Neural cell (in vitro differentiated cells): ENCODE results near the gene CPD. TPM values are rescaled to one million over a fixed set of nuclear protein-coding genes. Genes with fewer than 3 reads are reported as not detected.

ENCODE experiments used
- H2AFZ ChIP-seq: fragments of 200-600, 300-800 bp; sonication (generic), shearing (Covaris generic); 2 replicates; pipeline ENCODE4 v1.6.0; 2014; ENCODE audit warnings: low read depth, mild to moderate bottlenecking, antibody characterized with exemption, low read length, moderate library complexity
- H3F3A ChIP-seq: fragments of 200-600 bp; shearing (Covaris generic); 2 replicates; pipeline ENCODE4 v1.6.1; 2016; ENCODE audit warnings: mild to moderate bottlenecking, moderate library complexity, mixed read lengths, antibody characterized with exemption, low read length; ENCODE audit not compliant: insufficient read depth, poor library complexity, severe bottlenecking
- H3K27ac ChIP-seq: fragments of 200-600, 300-800 bp; sonication (generic), shearing (Covaris generic); 2 replicates; pipeline ENCODE4 v1.5.1; 2014; ENCODE audit warnings: mild to moderate bottlenecking, low read length, moderate library complexity
- H3K27me3 ChIP-seq: fragments of 300-800, 200-600 bp; sonication (generic), shearing (Covaris generic); 2 replicates; pipeline ENCODE4 v1.6.0; 2014; ENCODE audit warnings: mild to moderate bottlenecking, low read depth, low read length, moderate library complexity; ENCODE audit not compliant: insufficient read depth
- H3K36me3 ChIP-seq: fragments of 300-800, 200-600 bp; sonication (generic), shearing (Covaris generic); 2 replicates; pipeline ENCODE4 v1.5.1; 2014; ENCODE audit warnings: mild to moderate bottlenecking, antibody characterized with exemption, low read length, moderate library complexity; ENCODE audit not compliant: insufficient read depth
- H3K4me2 ChIP-seq: fragments of 300-800, 200-600 bp; sonication (generic), shearing (Covaris generic); 2 replicates; pipeline ENCODE4 v1.6.0; 2014; ENCODE audit warnings: mild to moderate bottlenecking, low read length
- H3K4me3 ChIP-seq: fragments of 300-800, 200-600 bp; sonication (generic), shearing (Covaris generic); 2 replicates; pipeline ENCODE4 v1.5.1; 2014; ENCODE audit warnings: mild to moderate bottlenecking, low read length, moderate library complexity
- H3K79me2 ChIP-seq: fragments of 200-600 bp; shearing (Covaris generic); replicated peaks from 2 replicates; pipeline ENCODE4 v1.6.0; 2014; ENCODE audit warnings: mild to moderate bottlenecking, low read length, moderate library complexity; ENCODE audit not compliant: insufficient read depth
- H3K9ac ChIP-seq: fragments of 300-800, 200-600 bp; sonication (generic), shearing (Covaris generic); 2 replicates; pipeline ENCODE4 v1.6.1; 2016; ENCODE audit warnings: mild to moderate bottlenecking, low read length, mixed read lengths
- H3K9me2 ChIP-seq: fragments of 200-600 bp; shearing (Covaris generic); 2 replicates; pipeline ENCODE4 v1.6.1; 2016; ENCODE audit warnings: mild to moderate bottlenecking, low read length, mixed read lengths; ENCODE audit not compliant: insufficient read depth
- H3K9me3 ChIP-seq: fragments of 200-600, 300-800 bp; sonication (generic), shearing (Covaris generic); 2 replicates; pipeline ENCODE4 v1.6.1; 2016; ENCODE audit warnings: mild to moderate bottlenecking, mixed run types, low read length, moderate library complexity, mixed read lengths
- H4K20me1 ChIP-seq: fragments of 200-600 bp; shearing (Covaris generic); 2 replicates; pipeline ENCODE4 v1.6.1; 2016; ENCODE audit warnings: mild to moderate bottlenecking, mixed run types; ENCODE audit not compliant: insufficient read depth
- CTCF ChIP-seq: fragments of 450-650 bp; IDR thresholded peaks from 2 replicates; pipeline ENCODE4 v1.5.1; 2014; ENCODE audit warnings: antibody characterized with exemption, mild to moderate bottlenecking, moderate library complexity; ENCODE audit not compliant: poor library complexity, severe bottlenecking
- EP300 ChIP-seq: fragments of 450-650 bp; conservative IDR thresholded peaks from 2 replicates; pipeline ENCODE4 v1.6.1; 2014; ENCODE audit warnings: antibody characterized with exemption, mild to moderate bottlenecking, moderate library complexity; ENCODE audit not compliant: poor library complexity, severe bottlenecking
- EZH2 ChIP-seq: fragments of 200-600, 300-800 bp; shearing (Covaris generic), sonication (generic); IDR thresholded peaks from 2 replicates; pipeline ENCODE4 v1.6.1; 2014; ENCODE audit warnings: antibody characterized with exemption, low read length, borderline replicate concordance, mild to moderate bottlenecking; ENCODE audit not compliant: insufficient read depth, poor library complexity, severe bottlenecking
- MXI1 ChIP-seq: fragments of 450-650 bp; conservative IDR thresholded peaks from 2 replicates; pipeline ENCODE4 v1.6.1; 2014; ENCODE audit warnings: antibody characterized with exemption, mild to moderate bottlenecking; ENCODE audit not compliant: poor library complexity, severe bottlenecking
- POLR2AphosphoS5 ChIP-seq: IDR thresholded peaks from 2 replicates; pipeline ENCODE4 v1.6.1; 2012
- RAD21 ChIP-seq: fragments of 450-650 bp; conservative IDR thresholded peaks from 2 replicates; pipeline ENCODE4 v1.6.1; 2014; ENCODE audit warnings: antibody characterized with exemption, mild to moderate bottlenecking, moderate library complexity
- SMC3 ChIP-seq: fragments of 450-650 bp; conservative IDR thresholded peaks from 2 replicates; pipeline ENCODE4 v1.6.1; 2014; ENCODE audit warnings: antibody characterized with exemption, mild to moderate bottlenecking, moderate library complexity; ENCODE audit not compliant: poor library complexity
- TAF1 ChIP-seq: IDR thresholded peaks from 2 replicates; pipeline ENCODE4 v1.6.1; 2012; ENCODE audit warnings: low read depth
- polyA plus RNA-seq: library from polyadenylated mRNA; depleted of rRNA; stranded (reverse); fragments of >200 nt; gene quantifications from 2 replicates; pipeline ENCODE4 v1.2.3, GENCODE V29; 2014
- TF ChIP-seq, protein P1 (sequence below): IDR thresholded peaks from 2 replicates; pipeline ENCODE4 v1.6.1; 2012; ENCODE audit warnings: borderline replicate concordance

Gene CPD
- polyA plus RNA-seq, 1 donor from 2014 or later: 14.1 TPM

DNA sequence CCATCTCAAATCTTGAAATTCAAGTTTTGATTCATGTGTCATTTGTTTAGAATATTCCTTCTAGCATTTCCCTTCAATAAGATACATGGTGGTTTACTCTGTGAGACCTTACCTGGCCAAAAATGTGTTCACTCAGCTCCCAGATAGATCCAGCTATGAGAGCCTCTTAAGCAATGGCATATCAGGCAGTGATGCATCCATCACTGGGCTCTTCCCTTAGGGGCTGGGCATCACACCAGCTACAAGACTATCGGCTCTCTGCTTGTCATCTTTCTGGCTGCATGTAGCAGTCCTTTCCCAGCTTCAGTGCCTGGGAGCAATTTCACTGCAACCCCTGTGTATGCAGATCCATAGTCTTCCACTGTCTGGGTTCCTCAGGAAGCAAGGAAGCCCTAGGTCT, 139.1 kb downstream of the CPD start:
- Histone ChIP-seq H2AFZ (no peak overlapping the region), H3K9me3 (no peaks in the 10 kb centered on the region), H3F3A (no peaks in the 10 kb centered on the region), H3K79me2 (no peaks in the 10 kb centered on the region), H3K9ac (no peak overlapping the region), H3K4me3 (no peak overlapping the region), H4K20me1 (no peaks in the 10 kb centered on the region), H3K36me3 (peaks cover 11% of the 10 kb centered on the region), H3K27ac (no peak overlapping the region), H3K4me2 (no peak overlapping the region), H3K9me2 (no peaks in the 10 kb centered on the region), H3K27me3 (no peaks in the 10 kb centered on the region)
- TF ChIP-seq EZH2: no peak
- TF ChIP-seq EP300: no peak
- TF ChIP-seq CTCF: no peak
- no peak for TF ChIP-seq MXI1
- TF ChIP-seq RAD21: no peak
- TF ChIP-seq, protein P1, sequence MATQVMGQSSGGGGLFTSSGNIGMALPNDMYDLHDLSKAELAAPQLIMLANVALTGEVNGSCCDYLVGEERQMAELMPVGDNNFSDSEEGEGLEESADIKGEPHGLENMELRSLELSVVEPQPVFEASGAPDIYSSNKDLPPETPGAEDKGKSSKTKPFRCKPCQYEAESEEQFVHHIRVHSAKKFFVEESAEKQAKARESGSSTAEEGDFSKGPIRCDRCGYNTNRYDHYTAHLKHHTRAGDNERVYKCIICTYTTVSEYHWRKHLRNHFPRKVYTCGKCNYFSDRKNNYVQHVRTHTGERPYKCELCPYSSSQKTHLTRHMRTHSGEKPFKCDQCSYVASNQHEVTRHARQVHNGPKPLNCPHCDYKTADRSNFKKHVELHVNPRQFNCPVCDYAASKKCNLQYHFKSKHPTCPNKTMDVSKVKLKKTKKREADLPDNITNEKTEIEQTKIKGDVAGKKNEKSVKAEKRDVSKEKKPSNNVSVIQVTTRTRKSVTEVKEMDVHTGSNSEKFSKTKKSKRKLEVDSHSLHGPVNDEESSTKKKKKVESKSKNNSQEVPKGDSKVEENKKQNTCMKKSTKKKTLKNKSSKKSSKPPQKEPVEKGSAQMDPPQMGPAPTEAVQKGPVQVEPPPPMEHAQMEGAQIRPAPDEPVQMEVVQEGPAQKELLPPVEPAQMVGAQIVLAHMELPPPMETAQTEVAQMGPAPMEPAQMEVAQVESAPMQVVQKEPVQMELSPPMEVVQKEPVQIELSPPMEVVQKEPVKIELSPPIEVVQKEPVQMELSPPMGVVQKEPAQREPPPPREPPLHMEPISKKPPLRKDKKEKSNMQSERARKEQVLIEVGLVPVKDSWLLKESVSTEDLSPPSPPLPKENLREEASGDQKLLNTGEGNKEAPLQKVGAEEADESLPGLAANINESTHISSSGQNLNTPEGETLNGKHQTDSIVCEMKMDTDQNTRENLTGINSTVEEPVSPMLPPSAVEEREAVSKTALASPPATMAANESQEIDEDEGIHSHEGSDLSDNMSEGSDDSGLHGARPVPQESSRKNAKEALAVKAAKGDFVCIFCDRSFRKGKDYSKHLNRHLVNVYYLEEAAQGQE: no peak
- no peak for TF ChIP-seq POLR2AphosphoS5
- no peak for TF ChIP-seq TAF1
- TF ChIP-seq SMC3: no peak

DNA sequence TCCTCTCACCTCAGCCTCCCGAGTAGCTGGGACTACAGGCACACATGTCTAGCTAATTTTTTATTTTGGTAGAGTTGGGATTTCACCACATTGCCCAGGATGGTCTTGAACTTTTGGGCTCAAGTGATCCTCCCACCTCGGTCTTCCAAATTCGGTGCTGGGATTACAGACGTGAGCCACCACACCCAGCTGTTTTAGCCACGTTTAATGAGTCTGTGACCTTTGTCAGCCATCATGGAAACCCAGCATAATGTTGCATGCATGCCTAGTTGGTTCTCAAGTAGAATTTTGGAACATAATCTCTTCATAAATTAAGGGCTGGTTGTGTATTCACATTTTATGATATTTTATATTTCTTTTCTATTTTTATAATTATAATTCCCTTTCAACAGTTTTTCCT, 140.4 kb downstream of the CPD start:
- no peaks in the 10 kb centered on the region for H4K20me1 ChIP-seq
- no peak overlapping the region for H3K27ac ChIP-seq
- H3K27me3 ChIP-seq: no peaks in the 10 kb centered on the region
- no peaks in the 10 kb centered on the region for H3K9me3 ChIP-seq
- no peak overlapping the region for H3K4me3 ChIP-seq
- no peak overlapping the region for H3K9ac ChIP-seq
- H3K9me2 ChIP-seq: no peaks in the 10 kb centered on the region
- H3K4me2 ChIP-seq: no peak overlapping the region
- H3F3A ChIP-seq: no peaks in the 10 kb centered on the region
- no peaks in the 10 kb centered on the region for H3K79me2 ChIP-seq
- no peak overlapping the region for H2AFZ ChIP-seq
- no peak for TF ChIP-seq RAD21
- TF ChIP-seq EP300: no peak
- TF ChIP-seq SMC3: no peak
- TF ChIP-seq TAF1: no peak
- TF ChIP-seq, protein P1: no peak
- TF ChIP-seq CTCF: no peak
- no peak for TF ChIP-seq POLR2AphosphoS5
- no peak for TF ChIP-seq MXI1
- no peak for TF ChIP-seq EZH2
- H3K36me3 ChIP-seq: peaks cover 11% of the 10 kb centered on the region
